ENCODE data around the gene KDM5B.

DNA sequence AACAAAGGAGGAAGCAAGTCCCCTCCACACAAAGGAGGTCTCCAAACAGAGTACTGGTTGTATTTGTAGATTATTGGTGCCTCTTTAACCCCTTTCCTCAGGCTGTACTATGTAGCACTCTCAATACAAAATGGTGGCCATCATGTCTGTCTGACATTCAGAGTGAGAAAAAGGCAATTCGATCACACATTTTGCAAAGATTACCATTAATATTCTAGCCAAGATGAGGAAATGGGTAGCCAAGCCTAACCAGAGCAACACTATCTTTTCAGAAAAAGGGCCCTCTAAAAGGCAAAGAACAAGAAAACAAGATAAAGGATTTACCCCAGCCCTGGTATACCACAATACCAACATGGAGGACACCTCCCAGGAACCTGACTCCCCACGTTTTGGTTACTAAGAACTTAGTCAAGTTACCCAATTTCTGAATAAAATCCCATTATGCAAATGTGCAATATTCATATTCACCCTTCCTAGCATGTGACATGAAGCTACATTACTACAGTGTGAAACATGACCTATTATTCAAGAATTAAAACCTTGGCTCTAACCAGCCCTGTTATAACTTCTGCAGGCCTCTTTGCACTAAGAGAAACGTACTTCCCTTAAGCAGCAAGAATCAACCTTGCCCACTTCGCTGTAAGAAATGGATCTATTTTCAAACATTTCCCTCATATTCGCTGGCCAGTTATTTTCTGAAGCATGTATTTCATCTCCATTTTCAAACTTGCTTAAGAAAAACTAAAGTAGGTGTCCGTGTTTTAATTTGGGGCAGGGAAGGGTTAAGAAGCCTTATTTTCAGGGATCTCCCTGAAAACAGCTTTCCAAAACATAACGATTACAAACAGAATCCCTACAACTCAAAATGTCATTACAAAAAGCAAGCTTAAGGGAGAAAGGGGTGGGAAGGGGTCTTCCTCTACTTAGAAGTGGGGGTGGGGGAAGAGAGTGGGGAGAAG is 2.1 kb downstream of the KDM5B start:
- TF ChIP-seq, protein P1, sequence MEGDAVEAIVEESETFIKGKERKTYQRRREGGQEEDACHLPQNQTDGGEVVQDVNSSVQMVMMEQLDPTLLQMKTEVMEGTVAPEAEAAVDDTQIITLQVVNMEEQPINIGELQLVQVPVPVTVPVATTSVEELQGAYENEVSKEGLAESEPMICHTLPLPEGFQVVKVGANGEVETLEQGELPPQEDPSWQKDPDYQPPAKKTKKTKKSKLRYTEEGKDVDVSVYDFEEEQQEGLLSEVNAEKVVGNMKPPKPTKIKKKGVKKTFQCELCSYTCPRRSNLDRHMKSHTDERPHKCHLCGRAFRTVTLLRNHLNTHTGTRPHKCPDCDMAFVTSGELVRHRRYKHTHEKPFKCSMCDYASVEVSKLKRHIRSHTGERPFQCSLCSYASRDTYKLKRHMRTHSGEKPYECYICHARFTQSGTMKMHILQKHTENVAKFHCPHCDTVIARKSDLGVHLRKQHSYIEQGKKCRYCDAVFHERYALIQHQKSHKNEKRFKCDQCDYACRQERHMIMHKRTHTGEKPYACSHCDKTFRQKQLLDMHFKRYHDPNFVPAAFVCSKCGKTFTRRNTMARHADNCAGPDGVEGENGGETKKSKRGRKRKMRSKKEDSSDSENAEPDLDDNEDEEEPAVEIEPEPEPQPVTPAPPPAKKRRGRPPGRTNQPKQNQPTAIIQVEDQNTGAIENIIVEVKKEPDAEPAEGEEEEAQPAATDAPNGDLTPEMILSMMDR (IDR thresholded peaks at IDR 0.05) = no peak
- TF ChIP-seq POLR2A (IDR thresholded peaks at IDR 0.05) = no peak
